Common myeloid progenitor, CD34-positive (primary cell): ENCODE results near the gene NT5C3A.
"Not testable (repeated sequence)": the region's sequence is repeated elsewhere in the genome, so short reads cannot be mapped to it uniquely, and the experiment has no call there.

Experiments used
- CTCF ChIA-PET: fragments of 350-600 bp; sonication (Branson Sonifier 250); formaldehyde crosslinking; loops from one replicate; lab custom pipeline; 2021; ENCODE audit warnings: antibody characterized with exemption; lab: Charles Lee
- POLR2A ChIA-PET: fragments of 350-600 bp; sonication (Branson Sonifier 250); formaldehyde crosslinking; loops from one replicate; lab custom pipeline; 2021; ENCODE audit warnings: antibody characterized with exemption; lab: Charles Lee
- DNase-seq, 3 donors: peaks; one replicate each; pipeline versions ENCODE4 v3.0.0 to v3.0.0-alpha.2; 2013
- H3K27ac ChIP-seq, 2 experiments: 1 replicate in 1 of 2; 2 replicates in 1 of 2; pipeline ENCODE4 v1.7.0; 2013; ENCODE audit warnings: inconsistent platforms in 2 of 2, low read length in 2 of 2, mild to moderate bottlenecking in 2 of 2, low read depth in 1 of 2, moderate library complexity in 1 of 2; ENCODE audit not compliant: severe bottlenecking in 2 of 2, insufficient read depth in 1 of 2, poor library complexity in 1 of 2
- H3K27me3 ChIP-seq, 5 experiments: replicated peaks in 2 of 5; 1 replicate in 3 of 5; 2 replicates in 2 of 5; pipeline versions ENCODE4 v1.6.1 to v1.7.0; 2013; ENCODE audit warnings: low read length in 4 of 5, mild to moderate bottlenecking in 2 of 5, moderate library complexity in 2 of 5, inconsistent platforms in 1 of 5; ENCODE audit not compliant: insufficient read depth in 5 of 5, control insufficient read depth in 4 of 5
- H3K36me3 ChIP-seq, 4 experiments: 1 replicate in 2 of 4; 2 replicates in 2 of 4; pipeline versions ENCODE4 v1.6.1 to v1.7.0; 2013; ENCODE audit warnings: low read length in 3 of 4, control low read depth in 1 of 4, mild to moderate bottlenecking in 1 of 4; ENCODE audit not compliant: control insufficient read depth in 4 of 4, insufficient read depth in 4 of 4
- H3K4me1 ChIP-seq, 4 experiments: 1 replicate in 3 of 4; 2 replicates in 1 of 4; pipeline versions ENCODE4 v1.6.1 to v1.7.1; 2013; ENCODE audit warnings: low read length in 3 of 4, mild to moderate bottlenecking in 3 of 4, control low read depth in 1 of 4, inconsistent platforms in 1 of 4, moderate library complexity in 1 of 4; ENCODE audit not compliant: control insufficient read depth in 4 of 4, insufficient read depth in 4 of 4; ENCODE audit errors: control extremely low read depth in 1 of 4
- H3K4me3 ChIP-seq, 7 experiments: 1 replicate in 4 of 7; 2 replicates in 3 of 7; pipeline versions ENCODE4 v1.5.1 to v1.7.0; 2013; ENCODE audit warnings: mild to moderate bottlenecking in 7 of 7, low read length in 6 of 7, moderate library complexity in 6 of 7, inconsistent platforms in 2 of 7, low read depth in 2 of 7, control low read depth in 1 of 7; ENCODE audit not compliant: insufficient read depth in 4 of 7, control insufficient read depth in 1 of 7; ENCODE audit errors: extremely low read depth in 1 of 7
- H3K9me3 ChIP-seq, 5 experiments: 1 replicate in 4 of 5; 2 replicates in 1 of 5; pipeline versions ENCODE4 v1.6.1 to v1.7.1; 2013; ENCODE audit warnings: low read length in 4 of 5, mild to moderate bottlenecking in 2 of 5, inconsistent platforms in 1 of 5, low read depth in 1 of 5, moderate library complexity in 1 of 5; ENCODE audit not compliant: control insufficient read depth in 4 of 5, insufficient read depth in 2 of 5; ENCODE audit errors: control extremely low read depth in 1 of 5
- WGBS: methylation state at CpG from one replicate; pipeline ENCODE4 v1.1.5; 2013; ENCODE audit not compliant: insufficient coverage; 5-methylcytosine and 5-hydroxymethylcytosine counted together

Gene NT5C3A

DNA sequence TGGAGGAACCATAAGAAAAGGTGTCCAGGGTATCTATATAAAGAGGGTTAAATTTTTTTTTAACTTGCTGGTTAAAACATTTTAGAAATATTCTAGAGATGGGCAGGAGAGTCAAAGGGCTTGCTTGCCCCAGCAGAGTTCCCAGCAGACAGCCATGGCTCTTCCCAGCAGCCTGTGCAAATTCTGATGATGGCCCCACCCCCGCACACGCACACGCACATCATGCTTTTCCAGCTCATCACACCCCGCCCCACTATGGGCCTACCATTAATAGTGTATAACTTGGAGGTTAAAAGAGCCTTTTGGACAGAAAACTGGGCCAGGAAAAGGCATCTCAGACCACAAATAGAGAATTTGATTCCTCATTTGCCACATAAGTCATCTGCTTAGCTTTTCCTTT is 56.9 kb downstream of the NT5C3A start:
- H3K36me3 ChIP-seq, H3K4me1 ChIP-seq, H3K4me3 ChIP-seq, CTCF ChIA-PET, H3K9me3 ChIP-seq, H3K27me3 ChIP-seq, H3K27ac ChIP-seq, DNase-seq, POLR2A ChIA-PET: not testable (repeated sequence)
- no CpG with 5 or more reads among the region's 4 CpGs for WGBS

DNA sequence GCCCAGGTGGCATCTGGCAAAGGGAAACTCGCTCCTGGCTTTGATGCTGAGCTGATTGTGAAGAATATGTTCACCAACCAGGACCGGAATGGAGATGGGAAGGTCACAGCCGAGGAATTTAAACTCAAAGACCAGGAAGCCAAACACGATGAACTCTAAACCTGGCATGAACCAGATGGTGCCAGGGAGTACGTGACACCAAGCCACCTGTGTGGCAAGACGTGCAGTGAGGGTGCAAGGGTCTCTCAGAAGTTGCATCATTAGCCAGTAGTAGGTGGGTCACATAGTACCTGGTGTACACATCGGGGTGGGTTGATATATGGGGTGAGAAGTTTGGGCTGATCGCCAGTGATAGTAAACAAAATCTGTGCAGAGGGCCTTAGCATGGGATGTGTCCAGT is 57.4 kb downstream of the NT5C3A start:
- H3K4me1 ChIP-seq, H3K27ac ChIP-seq, H3K27me3 ChIP-seq, H3K36me3 ChIP-seq, H3K9me3 ChIP-seq, DNase-seq, H3K4me3 ChIP-seq, CTCF ChIA-PET, POLR2A ChIA-PET: not testable (repeated sequence)
- WGBS, result 99% methylated on average over 7 of the region's 8 CpGs

DNA sequence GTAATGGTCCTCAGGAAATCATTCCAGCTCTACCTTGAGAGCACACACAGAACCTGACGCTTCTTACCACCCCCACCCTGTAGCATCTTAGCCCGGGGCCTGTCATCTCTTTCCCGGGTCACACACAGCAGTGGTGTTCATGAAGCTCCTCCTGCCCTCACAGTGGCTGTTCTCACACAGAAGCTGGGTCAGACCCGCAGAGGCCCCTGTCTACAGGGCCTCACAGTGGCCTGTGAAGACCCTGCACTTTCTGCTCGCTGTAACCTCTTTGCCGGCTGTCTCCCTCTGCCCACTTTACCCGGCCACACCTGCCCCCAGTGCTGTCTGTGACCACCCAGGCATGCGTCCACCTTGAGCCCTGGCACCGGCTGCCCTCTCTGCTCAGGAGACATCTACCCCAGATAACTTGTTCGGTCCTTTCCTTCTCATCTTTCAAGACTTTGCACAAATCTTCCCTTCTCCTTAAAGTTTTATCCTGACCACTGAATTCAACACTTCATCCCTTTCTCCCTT is 58.4 kb downstream of the NT5C3A start:
- CTCF ChIA-PET, H3K27me3 ChIP-seq, H3K36me3 ChIP-seq, H3K27ac ChIP-seq, H3K4me3 ChIP-seq, H3K9me3 ChIP-seq, POLR2A ChIA-PET, DNase-seq, H3K4me1 ChIP-seq: not testable (repeated sequence)
- 98% methylated on average over 9 of the region's 10 CpGs for WGBS

DNA sequence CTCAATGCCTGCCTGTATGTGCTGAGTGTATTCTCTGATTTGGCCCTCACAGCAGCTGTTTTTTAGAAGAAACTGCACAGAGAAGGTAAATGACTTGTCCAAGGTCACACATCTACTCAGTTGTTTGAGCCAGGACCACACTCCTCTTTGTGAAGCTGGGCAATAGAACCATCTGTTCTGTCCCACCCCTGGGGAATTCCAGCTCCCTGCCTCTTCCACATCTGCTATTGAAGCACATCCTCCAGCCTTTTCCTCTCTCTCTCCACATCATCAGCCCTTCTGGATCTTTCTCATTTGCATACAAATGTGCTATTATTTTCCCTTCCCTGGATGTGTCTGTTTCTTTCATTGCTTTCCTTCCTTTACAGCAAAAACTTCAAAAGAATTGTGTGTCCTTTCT is 59.5 kb downstream of the NT5C3A start:
- H3K36me3 ChIP-seq, CTCF ChIA-PET, DNase-seq, H3K9me3 ChIP-seq, H3K27me3 ChIP-seq, POLR2A ChIA-PET, H3K27ac ChIP-seq, H3K4me3 ChIP-seq: not testable (repeated sequence)
- H3K4me1 ChIP-seq, result peaks cover 0 to 15% (median 12%) of the 10 kb centered on the region in 4 experiments

DNA sequence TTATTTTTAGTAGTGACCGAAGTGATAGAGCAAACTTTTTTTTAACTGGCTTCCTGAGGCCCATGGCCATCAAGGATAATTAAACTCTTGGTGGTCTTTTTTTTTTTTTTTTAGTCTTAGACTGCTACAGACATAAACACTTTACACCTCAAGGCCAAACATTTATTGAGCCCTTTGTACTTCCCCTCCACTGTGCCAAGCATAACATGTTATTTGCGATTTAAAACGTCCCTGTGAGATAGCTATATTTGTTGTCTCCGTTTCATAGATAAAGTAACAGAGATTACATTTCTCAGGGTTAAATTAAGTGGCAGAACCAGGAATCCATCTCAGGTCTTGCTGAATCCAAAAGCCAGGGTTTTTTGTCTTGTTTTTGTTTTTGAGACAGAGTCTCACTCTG is 63.2 kb downstream of the NT5C3A start:
- DNase-seq, CTCF ChIA-PET, POLR2A ChIA-PET, H3K36me3 ChIP-seq, H3K4me3 ChIP-seq, H3K27ac ChIP-seq, H3K27me3 ChIP-seq, H3K9me3 ChIP-seq: not testable (repeated sequence)
- WGBS, result 63% methylated on average over 3 of the region's 4 CpGs
- H3K4me1 ChIP-seq, result peaks cover 0 to 19% (median 12%) of the 10 kb centered on the region in 4 experiments

DNA sequence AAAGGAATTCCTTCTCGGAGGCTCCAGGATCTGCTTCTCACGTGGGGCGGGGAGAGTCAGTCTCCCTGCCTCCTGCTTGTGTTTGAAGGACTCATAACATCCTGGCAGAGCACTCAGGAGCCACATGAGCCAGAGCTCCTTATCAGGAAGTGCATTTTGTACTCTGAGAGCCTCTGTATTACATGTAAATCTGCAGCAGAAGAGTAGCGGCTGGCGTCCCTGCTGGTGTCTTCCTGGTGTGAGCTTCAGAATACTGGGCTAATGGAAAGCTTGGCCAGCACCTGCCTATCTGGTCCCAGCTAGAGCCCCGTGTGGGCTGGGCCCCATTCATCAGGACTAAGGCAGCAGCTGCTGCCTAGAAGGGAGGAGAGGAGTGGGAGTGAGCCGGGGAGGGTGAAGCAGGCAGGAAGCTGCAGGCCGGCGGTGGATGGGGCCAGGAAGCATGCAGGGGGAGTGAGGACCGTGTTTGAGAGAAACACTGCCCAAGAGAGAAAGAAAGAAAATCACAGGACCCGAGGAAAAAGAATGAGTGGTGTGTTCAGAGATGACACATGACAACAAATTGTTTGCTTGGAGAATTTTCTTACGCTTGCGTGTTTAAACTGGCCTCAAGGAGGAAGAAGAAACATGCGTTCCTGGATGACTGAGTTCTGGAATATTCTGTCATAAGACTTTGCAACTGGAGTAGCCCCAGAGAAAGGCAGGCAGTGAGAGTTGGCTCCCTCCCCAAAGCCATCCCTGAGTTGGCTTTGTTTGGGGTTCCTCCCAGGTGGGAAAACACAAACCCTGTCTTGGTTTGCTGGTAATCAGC is 64.0 kb downstream of the NT5C3A start:
- DNase-seq, result peak in 2 of 3 donors; percentile 24 to 38
- H3K4me1 ChIP-seq, result peaks cover 0 to 19% (median 12%) of the 10 kb centered on the region in 4 experiments
- H3K36me3 ChIP-seq, CTCF ChIA-PET, H3K27me3 ChIP-seq, H3K27ac ChIP-seq, POLR2A ChIA-PET, H3K9me3 ChIP-seq: not testable (repeated sequence)
- 10% methylated on average over 10 of the region's 14 CpGs for WGBS
- H3K4me3 ChIP-seq, result peak overlapping the region in 4 of 7 experiments; percentile 2 to 61 (median 40)

DNA sequence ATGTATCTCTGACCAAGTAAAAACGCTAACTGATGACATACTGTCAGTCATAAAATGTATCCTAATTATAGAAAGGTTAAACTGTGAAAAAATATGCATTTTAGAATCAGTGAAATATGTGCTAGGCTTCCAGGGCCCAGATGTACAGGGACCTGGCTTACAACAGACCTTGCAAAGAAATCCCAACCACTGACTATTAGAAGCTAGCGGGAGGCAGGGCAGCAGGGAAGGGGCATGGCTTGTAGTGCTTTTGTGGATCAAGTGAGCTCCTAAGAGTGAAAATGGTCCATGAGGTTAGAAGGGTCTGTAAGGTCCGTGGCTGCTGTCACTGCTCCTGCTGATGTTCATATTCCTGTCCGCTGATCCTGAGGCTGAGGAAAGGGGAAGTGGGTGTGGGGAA is 64.6 kb downstream of the NT5C3A start:
- H3K9me3 ChIP-seq, H3K27ac ChIP-seq, H3K36me3 ChIP-seq, H3K27me3 ChIP-seq, CTCF ChIA-PET, DNase-seq, POLR2A ChIA-PET: not testable (repeated sequence)
- H3K4me1 ChIP-seq, result peaks cover 0 to 19% (median 12%) of the 10 kb centered on the region in 4 experiments
- H3K4me3 ChIP-seq, result peak overlapping the region in 1 of 7 experiments; percentile 48
- WGBS, result 100% methylated on average over 1 of the region's 4 CpGs
